VCaP (cell line): ENCODE data around the gene WDR70.
"Not testable (repeated sequence)": the region's sequence is repeated elsewhere in the genome, so short reads cannot be mapped to it uniquely, and the experiment has no call there.

ENCODE experiments used
- H3K27ac ChIP-seq: fragments of 450-650 bp; 2 replicates; pipeline ENCODE4 v1.5.1; 2017
- CTCF ChIP-seq: fragments of 450-650 bp; conservative IDR thresholded peaks from 2 replicates; pipeline ENCODE4 v1.5.1; 2017; ENCODE audit warnings: mild to moderate bottlenecking, moderate library complexity

Gene WDR70

GRCh38 chr5:37776826-37777225, 397.7 kb downstream of the WDR70 start:
- H3K27ac ChIP-seq: no peak overlapping the region
- TF ChIP-seq CTCF: no peak

GRCh38 chr5:37777432-37778130, 398.5 kb downstream of the WDR70 start:
- TF ChIP-seq CTCF: no peak
- no peak overlapping the region for H3K27ac ChIP-seq

GRCh38 chr5:37781409-37781808, 402.3 kb downstream of the WDR70 start:
- not testable (repeated sequence) for H3K27ac ChIP-seq

- TF ChIP-seq CTCF: no peak
- H3K27ac ChIP-seq: no peak overlapping the region
Measured at GRCh38 chr5:37786416-37786815, 407.3 kb downstream of the WDR70 start.

- H3K27ac ChIP-seq: no peak overlapping the region
Measured at GRCh38 chr5:37786862-37787519, 407.9 kb downstream of the WDR70 start.

GRCh38 chr5:37787742-37788141, 408.6 kb downstream of the WDR70 start:
- no peak overlapping the region for H3K27ac ChIP-seq
- no peak for TF ChIP-seq CTCF

More at GRCh38 chr5:37786862-37787519, 407.9 kb downstream of the WDR70 start:
- no peak for TF ChIP-seq CTCF

- H3K27ac ChIP-seq: no peak overlapping the region
- TF ChIP-seq CTCF: no peak
Measured at GRCh38 chr5:37789991-37790390, 410.9 kb downstream of the WDR70 start.

- no peak overlapping the region for H3K27ac ChIP-seq
- no peak for TF ChIP-seq CTCF
Measured at GRCh38 chr5:37791321-37791720, 412.2 kb downstream of the WDR70 start.
